AG04450 (cell line): Measurements from ENCODE around the gene GIPR. TPM values are rescaled to one million over a fixed set of nuclear protein-coding genes. Genes with fewer than 3 reads are reported as not detected.

Experiments used
- CTCF ChIA-PET: fragments of 300-600, 350-600 bp; formaldehyde crosslinking; extraction: SDS; loops from one replicate; lab custom pipeline; 2022; ENCODE audit warnings: antibody characterized with exemption, inconsistent platforms; lab: Charles Lee
- POLR2A ChIA-PET: fragments of 350-600 bp; formaldehyde crosslinking; extraction: SDS; loops from one replicate; lab custom pipeline; 2021; ENCODE audit warnings: antibody characterized with exemption, inconsistent platforms; lab: Yijun Ruan, JAX
- DNase-seq: peaks from one replicate; pipeline ENCODE4 v3.0.0-alpha.2; 2011; ENCODE audit warnings: low read depth, low spot score
- H3K27ac ChIP-seq: one replicate; pipeline ENCODE4 v1.5.1; 2012; ENCODE audit warnings: low read depth, low read length, control low read depth
- H3K27me3 ChIP-seq: one replicate; pipeline ENCODE4 v1.6.0; 2012; ENCODE audit warnings: low read length; ENCODE audit not compliant: control insufficient read depth, insufficient read depth
- H3K4me3 ChIP-seq: 2 replicates; pipeline ENCODE4 v1.5.1; 2011; ENCODE audit warnings: mild to moderate bottlenecking, low read depth, low read length, control low read depth
- H3K9me3 ChIP-seq: 2 replicates; pipeline ENCODE4 v1.5.1; 2012; ENCODE audit warnings: low read length; ENCODE audit not compliant: control insufficient read depth, insufficient read depth
- polyA plus RNA-seq: library from polyadenylated mRNA; depleted of rRNA; stranded (reverse); fragments of >200 nt; gene quantifications from 2 replicates; pipeline ENCODE4 v1.2.3, GENCODE V29; 2011
- TF ChIP-seq, protein P1 (sequence below): IDR thresholded peaks from 2 replicates; pipeline ENCODE4 v1.5.1; 2011; ENCODE audit warnings: low read depth, low read length, control low read depth, inconsistent platforms

GIPR gene
- polyA plus RNA-seq, 1 experiment: 0.61 TPM

DNA sequence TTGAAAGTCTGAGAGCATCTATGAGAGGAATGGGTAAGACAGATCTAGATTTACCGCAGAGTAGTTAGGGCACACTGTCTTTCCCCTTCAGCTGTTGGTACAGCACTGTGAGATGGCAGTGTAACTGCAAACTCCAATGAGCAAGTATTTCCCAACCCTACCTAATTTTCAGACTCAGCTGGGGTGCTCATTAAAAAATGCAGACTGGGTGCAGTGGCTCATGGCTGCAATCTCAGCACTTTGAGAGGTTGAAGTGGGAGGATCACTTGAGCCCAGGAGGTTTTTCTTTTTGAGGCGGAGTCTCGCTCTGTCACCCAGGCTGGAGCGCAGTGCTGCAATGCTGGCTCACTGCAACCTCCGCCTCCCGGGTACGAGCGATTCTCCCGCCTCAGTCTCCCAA lies 37.1 kb downstream of the GIPR start:
- ChIA-PET CTCF (interaction anchor here (8.2 kb wide), 1 partner anchor 12 kb away, joined by 56 read pairs; the partner anchor contains the start of gene QPCTL), POLR2A (interaction anchor here (0.6 kb wide), 1 partner anchor 953 kb away, joined by 4 read pairs; no protein-coding TSS in a partner anchor)
- Histone ChIP-seq H3K27me3 (no peaks in the 10 kb centered on the region), H3K27ac (no peak overlapping the region), H3K9me3 (no peaks in the 10 kb centered on the region), H3K4me3 (no peak overlapping the region)
- no peak for DNase-seq
- TF ChIP-seq, protein P1, sequence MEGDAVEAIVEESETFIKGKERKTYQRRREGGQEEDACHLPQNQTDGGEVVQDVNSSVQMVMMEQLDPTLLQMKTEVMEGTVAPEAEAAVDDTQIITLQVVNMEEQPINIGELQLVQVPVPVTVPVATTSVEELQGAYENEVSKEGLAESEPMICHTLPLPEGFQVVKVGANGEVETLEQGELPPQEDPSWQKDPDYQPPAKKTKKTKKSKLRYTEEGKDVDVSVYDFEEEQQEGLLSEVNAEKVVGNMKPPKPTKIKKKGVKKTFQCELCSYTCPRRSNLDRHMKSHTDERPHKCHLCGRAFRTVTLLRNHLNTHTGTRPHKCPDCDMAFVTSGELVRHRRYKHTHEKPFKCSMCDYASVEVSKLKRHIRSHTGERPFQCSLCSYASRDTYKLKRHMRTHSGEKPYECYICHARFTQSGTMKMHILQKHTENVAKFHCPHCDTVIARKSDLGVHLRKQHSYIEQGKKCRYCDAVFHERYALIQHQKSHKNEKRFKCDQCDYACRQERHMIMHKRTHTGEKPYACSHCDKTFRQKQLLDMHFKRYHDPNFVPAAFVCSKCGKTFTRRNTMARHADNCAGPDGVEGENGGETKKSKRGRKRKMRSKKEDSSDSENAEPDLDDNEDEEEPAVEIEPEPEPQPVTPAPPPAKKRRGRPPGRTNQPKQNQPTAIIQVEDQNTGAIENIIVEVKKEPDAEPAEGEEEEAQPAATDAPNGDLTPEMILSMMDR: no peak

DNA sequence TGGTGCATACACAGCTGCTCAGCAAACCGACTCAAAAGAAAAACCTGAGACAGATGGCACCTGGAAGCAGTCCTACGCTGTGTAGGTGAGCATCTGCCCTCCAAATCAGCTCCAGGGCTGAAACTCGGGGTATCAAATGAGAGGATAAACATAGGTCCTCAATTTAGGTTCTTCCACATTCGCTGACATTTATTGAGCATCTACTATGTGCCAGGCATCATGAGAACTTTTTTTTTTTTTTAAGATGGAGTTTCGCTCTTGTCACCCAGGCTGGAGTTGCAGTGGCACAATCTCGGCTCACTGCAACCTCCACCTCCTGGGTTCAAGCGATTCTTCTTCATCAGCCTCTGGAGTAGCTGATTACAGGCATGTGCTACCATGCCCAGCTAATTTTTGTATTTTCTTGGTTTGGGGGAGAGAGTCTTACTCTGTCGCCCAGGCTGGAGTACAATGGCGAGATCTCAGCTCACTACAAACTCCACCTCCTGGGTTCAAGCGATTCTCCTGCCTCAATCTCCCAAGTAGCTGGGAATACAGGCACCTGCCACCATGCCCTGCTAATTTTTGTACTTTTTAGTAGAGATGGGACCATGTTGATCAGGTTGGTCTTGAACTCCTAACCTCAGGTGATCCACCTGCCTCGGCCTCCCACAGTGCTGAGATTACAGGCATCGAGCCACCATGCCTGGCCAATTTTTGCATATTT lies 37.8 kb downstream of the GIPR start:
- no peaks in the 10 kb centered on the region for H3K9me3 ChIP-seq
- H3K4me3 ChIP-seq: no peak overlapping the region
- ChIA-PET CTCF (interaction anchor here (1.3 to 8.2 kb wide), 2 partner anchors 11 to 13 kb away, joined by 5 to 56 read pairs; partner anchors contain the start of gene QPCTL), POLR2A (interaction anchor here (1.7 kb wide), 1 partner anchor 13 kb away, joined by 5 read pairs; the partner anchor contains the start of gene QPCTL)
- no peaks in the 10 kb centered on the region for H3K27me3 ChIP-seq
- TF ChIP-seq, protein P1: no peak
- H3K27ac ChIP-seq: no peak overlapping the region
- DNase-seq: no peak

DNA sequence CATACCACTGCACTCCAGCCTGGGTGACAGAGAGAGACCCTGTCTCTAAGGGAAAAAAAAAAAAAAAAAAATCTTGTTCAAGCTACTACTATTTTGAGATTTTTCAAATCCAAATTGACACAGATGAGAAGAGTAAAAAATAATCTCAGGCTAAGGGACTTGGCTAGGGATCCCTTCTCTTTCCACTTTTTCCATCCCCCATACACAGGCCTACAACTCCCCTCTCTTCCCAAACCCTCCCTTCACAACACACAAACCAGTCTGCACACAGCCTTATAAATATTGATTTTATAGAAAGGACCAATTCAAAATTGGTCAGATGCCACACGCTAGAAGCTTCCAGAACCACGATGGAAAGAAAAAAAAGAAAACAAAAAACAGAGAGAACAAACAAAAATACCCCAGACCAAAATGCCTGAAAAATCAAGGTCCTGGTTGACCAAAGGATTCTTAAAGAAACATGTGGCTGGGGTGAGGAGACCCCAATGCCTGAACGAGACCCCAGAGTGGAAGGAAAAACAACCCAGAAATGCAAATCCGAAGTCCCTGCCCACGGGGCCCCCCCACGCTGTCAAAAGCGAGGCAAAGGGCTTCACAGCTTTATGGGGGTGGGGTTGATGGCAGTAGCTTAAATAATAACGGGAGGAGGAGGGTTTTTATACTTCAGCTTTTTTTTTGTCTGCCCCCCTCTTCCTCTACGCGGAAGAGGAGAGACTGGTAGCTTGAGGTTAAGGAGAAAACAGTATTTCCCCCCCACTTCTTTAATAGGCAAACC lies 42.5 kb downstream of the GIPR start:
- Histone ChIP-seq H3K9me3 (peaks cover 3% of the 10 kb centered on the region; the same call in 1 of the 2 replicates), H3K27ac (no peak overlapping the region), H3K27me3 (no peaks in the 10 kb centered on the region), H3K4me3 (no peak overlapping the region)
- TF ChIP-seq, protein P1: no peak
- POLR2A ChIA-PET: no interaction called here
- no peak for DNase-seq
- CTCF ChIA-PET: interaction anchor here (0.6 to 8.2 kb wide), 2 partner anchors 17 to 23 kb away, joined by 3 to 56 read pairs; partner anchors contain the start of gene QPCTL

DNA sequence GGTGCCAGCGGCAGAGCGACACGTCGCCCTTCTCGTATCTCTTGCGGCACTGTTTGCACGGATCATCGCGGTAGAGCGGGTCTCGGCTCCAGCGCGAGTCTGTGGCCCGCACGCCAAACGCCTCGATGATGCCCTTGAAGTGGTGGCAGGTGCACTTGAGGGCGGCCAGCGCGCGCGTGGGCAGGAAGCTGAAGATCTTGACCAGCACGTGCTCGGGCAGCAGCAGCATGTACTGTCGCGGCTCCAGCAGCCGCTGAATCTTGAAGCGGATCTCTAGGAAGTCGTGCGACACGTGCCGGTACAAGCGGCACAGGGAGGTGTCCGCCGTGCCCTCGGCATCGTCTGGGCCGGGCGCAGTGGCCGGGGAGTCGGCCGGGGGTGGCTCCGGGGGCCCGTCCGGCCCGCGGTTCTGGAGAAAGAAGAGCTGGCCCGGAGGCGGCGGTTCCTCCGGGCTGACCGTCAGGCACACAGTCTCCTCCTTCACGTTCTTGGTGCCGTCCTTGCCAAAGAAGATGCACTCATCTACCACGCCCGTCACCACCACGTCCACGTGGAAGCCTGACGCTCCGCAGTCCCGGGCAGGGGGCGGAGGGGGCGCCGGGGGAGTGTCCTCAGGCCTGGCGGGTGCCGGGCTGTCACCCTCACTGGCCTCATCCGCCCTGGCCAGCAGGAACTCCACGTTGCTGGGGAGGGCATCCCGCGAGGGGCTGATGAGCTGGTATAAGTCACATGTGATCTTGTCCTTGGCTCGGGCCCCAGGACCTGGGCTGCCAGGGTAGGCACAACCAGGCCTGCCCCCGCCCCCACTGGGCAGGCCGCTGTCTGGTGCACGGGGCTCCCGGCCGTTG lies 44.1 kb downstream of the GIPR start:
- TF ChIP-seq, protein P1: no peak
- POLR2A ChIA-PET: no interaction called here
- peaks cover 3% of the 10 kb centered on the region; the same call in 1 of the 2 replicates for H3K9me3 ChIP-seq
- no peaks in the 10 kb centered on the region for H3K27me3 ChIP-seq
- DNase-seq: no peak
- no peak overlapping the region for H3K4me3 ChIP-seq
- CTCF ChIA-PET: no interaction called here
- H3K27ac ChIP-seq: no peak overlapping the region
